K562 (cell line): Measurements from ENCODE around the gene MKNK1. TPM values are rescaled to one million over a fixed set of nuclear protein-coding genes. Genes with fewer than 3 reads are reported as not detected.

Experiments used
- ASH1L ChIP-seq: fragments of 450-650 bp; IDR thresholded peaks from 2 replicates; pipeline ENCODE4 v1.6.1; 2018; ENCODE audit warnings: borderline replicate concordance, mild to moderate bottlenecking, low read depth; ENCODE audit not compliant: partially characterized antibody
- ATF2 ChIP-seq: sonication (generic); formaldehyde crosslinking; IDR thresholded peaks from 2 replicates; pipeline ENCODE4 v1.8.1; 2022; ENCODE audit warnings: missing genetic modification reagents
- CAMTA2 ChIP-seq: fragments of 250-450 bp; sonication (Bioruptor Pico); conservative IDR thresholded peaks from 2 replicates; pipeline ENCODE4 v1.5.1; 2022
- DDX20 ChIP-seq: fragments of 450-650 bp; IDR thresholded peaks from 2 replicates; pipeline ENCODE4 v1.6.1; 2016; ENCODE audit warnings: missing genetic modification characterization, low read depth, mild to moderate bottlenecking, missing compliant biosample characterization, moderate library complexity
- DEAF1 ChIP-seq: fragments of 450-650 bp; formaldehyde crosslinking; IDR thresholded peaks from 2 replicates; pipeline ENCODE4 v1.4.0; 2020; ENCODE audit warnings: mild to moderate bottlenecking, moderate library complexity
- ELK1 ChIP-seq: sonication (generic); formaldehyde crosslinking; IDR thresholded peaks from 2 replicates; pipeline ENCODE4 v1.8.1; 2022; ENCODE audit warnings: missing genetic modification reagents
- GATAD2B ChIP-seq: fragments of 450-650 bp; IDR thresholded peaks from 2 replicates; pipeline ENCODE4 v1.6.1; 2017; ENCODE audit warnings: mild to moderate bottlenecking, borderline replicate concordance
- KAT2B ChIP-seq: IDR thresholded peaks from one replicate; pipeline ENCODE4 v1.6.1; 2012; ENCODE audit warnings: low read depth, mild to moderate bottlenecking, control low read depth, inconsistent platforms, low read length, moderate library complexity
- MAZ ChIP-seq, 2 experiments: fragments of 450-650 bp in 1 of 2; sonication (generic) in 1 of 2; formaldehyde crosslinking; IDR thresholded peaks in 1 of 2; conservative IDR thresholded peaks in 1 of 2; 2 replicates each; pipeline versions ENCODE4 v1.4.0 to v1.5.0; 2020; ENCODE audit warnings: mild to moderate bottlenecking in 1 of 2, missing genetic modification reagents in 1 of 2
- POLR2B ChIP-seq: fragments of 450-650 bp; IDR thresholded peaks from 2 replicates; pipeline ENCODE4 v1.6.1; 2018; ENCODE audit warnings: low read depth; ENCODE audit not compliant: partially characterized antibody
- PTBP1 ChIP-seq: fragments of 200-400 bp; formaldehyde crosslinking; IDR thresholded peaks from 2 replicates; pipeline ENCODE4 v1.6.1; 2017; ENCODE audit warnings: low read depth, low read length
- RBM17 ChIP-seq: fragments of 200-400 bp; formaldehyde crosslinking; IDR thresholded peaks from 2 replicates; pipeline ENCODE4 v1.6.1; 2017; ENCODE audit warnings: low read depth, mild to moderate bottlenecking, low read length, borderline replicate concordance
- RBM25 ChIP-seq: fragments of 200-400 bp; formaldehyde crosslinking; IDR thresholded peaks from 2 replicates; pipeline ENCODE4 v1.6.1; 2018; ENCODE audit warnings: low read length, low read depth, moderate library complexity; ENCODE audit not compliant: severe bottlenecking
- SIN3A ChIP-seq, 2 experiments: fragments of 150-350 bp in 1 of 2; IDR thresholded peaks; 2 replicates each; pipeline ENCODE4 v1.6.1; 2011 to 2016; ENCODE audit warnings: borderline replicate concordance in 2 of 2, low read depth in 2 of 2, low read length in 2 of 2, mild to moderate bottlenecking in 2 of 2, moderate library complexity in 2 of 2; ENCODE audit not compliant: control insufficient read depth in 1 of 2
- SREBF1 ChIP-seq: fragments of 150-350 bp; IDR thresholded peaks from 2 replicates; pipeline ENCODE4 v1.6.1; 2014; ENCODE audit warnings: antibody characterized with exemption, low read depth, low read length, borderline replicate concordance
- TRIM24 ChIP-seq, 2 experiments: fragments of 450-650 bp; IDR thresholded peaks; 2 replicates each; pipeline ENCODE4 v1.6.1; 2016
- ZNF224 ChIP-seq: sonication (generic); formaldehyde crosslinking; IDR thresholded peaks from 2 replicates; pipeline ENCODE4 v1.8.0; 2022; ENCODE audit warnings: mild to moderate bottlenecking, missing genetic modification reagents
- ZNF277 ChIP-seq: fragments of 250-450 bp; sonication (Bioruptor Pico); IDR thresholded peaks from 2 replicates; pipeline ENCODE4 v1.8.0; 2022; ENCODE audit warnings: inconsistent platforms, mild to moderate bottlenecking, moderate library complexity, borderline replicate concordance
- ZNF280B ChIP-seq: fragments of 250-450 bp; sonication (Bioruptor Pico); IDR thresholded peaks from 2 replicates; pipeline ENCODE4 v1.5.1; 2021; ENCODE audit warnings: mild to moderate bottlenecking
- ZNF282 ChIP-seq: sonication (generic); formaldehyde crosslinking; IDR thresholded peaks from 2 replicates; pipeline ENCODE4 v1.8.1; 2023; ENCODE audit warnings: missing genetic modification reagents
- polyA plus RNA-seq, 8 experiments: library from polyadenylated mRNA; depleted of rRNA in 4 of 8; stranded (reverse) in 5 of 8; unstranded in 3 of 8; fragments of >200 nt; fragmentation: Nextera tagmentation in 2 of 8; fragmentation: Illumina TruSeq in 1 of 8; extraction: Ambion mirVana in 2 of 8; extraction: Trizol in 1 of 8; gene quantifications; 2 replicates each; pipeline versions ENCODE4 v1.2.1 to v1.2.3, GENCODE V29; 2011 to 2014; ENCODE audit warnings: inconsistent platforms in 1 of 8, missing spikeins in 1 of 8
- total RNA-seq, 7 experiments: library from RNA; depleted of rRNA in 6 of 7; stranded (reverse); fragments of >200 nt in 6 of 7; fragmentation: Illumina TruSeq in 2 of 7; extraction: Trizol in 2 of 7; gene quantifications; 2 replicates each; pipeline versions ENCODE4 v1.2.1 to v1.2.3, GENCODE V29; 2011 to 2021; ENCODE audit warnings: low replicate concordance in 1 of 7

MKNK1 gene
- total and polyA plus RNA-seq, 9 of the 15 experiments (the other 6 are each of a cell fraction or from before 2014, with no cell fraction given) = 27.7 to 51.3 (median 43.7) TPM

GRCh38 chr1:46522184-46522968 is 81.7 kb downstream of the MKNK1 start (continued):
- TF ChIP-seq TRIM24 (IDR thresholded peaks at IDR 0.05) (peak; percentile 85 to 93), ZNF280B (no peak), GATAD2B (no peak; the same call in 1 of the 2 replicates), KAT2B (no peak), RBM17 (no peak), ELK1 (CRISPR knock-in tag) (no peak), ATF2 (CRISPR knock-in tag) (no peak), ASH1L (no peak), SIN3A (IDR thresholded peaks at IDR 0.05; ENCODE audit: borderline replicate concordance in 2 of 2, control insufficient read depth in 1 of 2, low read depth in 2 of 2, low read length in 2 of 2) (peak; percentile 86 to 93; a peak in 2 of 4 replicates), SREBF1 (no peak), RBM25 (peak; percentile 97), ZNF224 (CRISPR knock-in tag) (no peak), DDX20 (tag) (no peak), ZNF282 (CRISPR knock-in tag) (no peak), POLR2B (no peak), ZNF277 (CRISPR knock-in tag) (no peak), PTBP1 (peak; percentile 88), MAZ (CRISPR knock-in tag; conservative IDR thresholded peaks at IDR 0.05 in 1 of 2, IDR thresholded peaks at IDR 0.05 in 1 of 2) (peak; percentile 78 to 79), CAMTA2 (CRISPR knock-in tag) (no peak), DEAF1 (CRISPR knock-in tag) (no peak)
